Measurements from ENCODE around the gene PIK3R3. TPM values are rescaled to one million over a fixed set of nuclear protein-coding genes. Genes with fewer than 3 reads are reported as not detected.

The PIK3R3 gene
- total RNA-seq, 1 experiment from 2014 or later: 12.4 TPM

- H3K4ac ChIP-seq (ENCODE audit: low read depth, low read length): no peak within 1 kb of the TSS
- no peak within 1 kb of the TSS for H3K27ac Mint-ChIP-seq
- H3K27ac ChIP-seq (ENCODE audit: insufficient read length, low read depth, low read length): no peak within 1 kb of the TSS
- no peaks in the 10 kb centered on the region; a peak in 1 of 5 replicates for H3K9me3 Mint-ChIP-seq
- DNase-seq: no peak
- H3K79me2 ChIP-seq (ENCODE audit: insufficient read depth, low read length): no peaks in the 10 kb centered on the region
- no peaks in the 10 kb centered on the region; the same call in 1 of the 2 replicates for H3K27me3 ChIP-seq (ENCODE audit: insufficient read depth, low read length)
- H3K23me2 ChIP-seq (ENCODE audit: insufficient read length, low read depth, low read length, poor library complexity, severe bottlenecking): no peaks in the 10 kb centered on the region
- H3K4me2 ChIP-seq (ENCODE audit: insufficient read depth, insufficient read length, low read length): no peak within 1 kb of the TSS
- H2BK15ac ChIP-seq (ENCODE audit: low read depth, low read length): no peak within 1 kb of the TSS
- no peak within 1 kb of the TSS for H3T11ph ChIP-seq (ENCODE audit: low read length)
- no peak within 1 kb of the TSS for H2BK120ac ChIP-seq (ENCODE audit: low read depth, low read length, poor library complexity, severe bottlenecking)
- H3K9ac ChIP-seq (ENCODE audit: extremely low read depth, insufficient read length, low read length): no peak within 1 kb of the TSS
- no peak within 1 kb of the TSS for H3K18ac ChIP-seq (ENCODE audit: insufficient read length, low read depth, low read length)
- H2AK5ac ChIP-seq (ENCODE audit: insufficient read length, low read length): no peak within 1 kb of the TSS
- no peak within 1 kb of the TSS for H4K5ac ChIP-seq (ENCODE audit: insufficient read length, low read depth, low read length)
- no peak within 1 kb of the TSS for H2BK20ac ChIP-seq (ENCODE audit: low read depth, low read length, poor library complexity, severe bottlenecking)
- no peaks in the 10 kb centered on the region for H4K20me1 ChIP-seq (ENCODE audit: control insufficient read depth, insufficient read depth, insufficient read length)
- no peak within 1 kb of the TSS for H4K8ac ChIP-seq (replicated peaks; ENCODE audit: insufficient read length, low read depth, low read length)
- H3K27me3 Mint-ChIP-seq (ENCODE audit: low read depth): peaks cover 19% of the 10 kb centered on the region
- no peak within 1 kb of the TSS for H4K91ac ChIP-seq (ENCODE audit: insufficient read length, low read depth, low read length)
- H3K9me3 ChIP-seq (ENCODE audit: control insufficient read depth, low read depth, low read length): no peaks in the 10 kb centered on the region
- no peak for TF ChIP-seq CTCF (conservative IDR thresholded peaks at IDR 0.05)
- H2AFZ ChIP-seq (ENCODE audit: low read length): no peak within 1 kb of the TSS
- WGBS (ENCODE audit: extremely low coverage, insufficient read length, low lambda C conversion rate): no CpG with 5 or more reads among the region's 11 CpGs
- no peak within 1 kb of the TSS for H3K56ac ChIP-seq (ENCODE audit: insufficient read length, low read depth, low read length)
- H3K14ac ChIP-seq (ENCODE audit: insufficient read depth, low read length): no peak within 1 kb of the TSS
- peaks cover 6 to 11% of the 10 kb centered on the region in 2 experiments for H3K4me1 Mint-ChIP-seq
- H2BK12ac ChIP-seq (ENCODE audit: insufficient read length, low read depth, low read length): no peak within 1 kb of the TSS
- no peak within 1 kb of the TSS for H3K23ac ChIP-seq (ENCODE audit: insufficient read length, low read depth, low read length)
- no peak within 1 kb of the TSS for H3K4me3 Mint-ChIP-seq
- no peaks in the 10 kb centered on the region for H3K36me3 Mint-ChIP-seq (ENCODE audit: insufficient read depth in 1 of 3, low read depth in 3 of 3)
- peaks cover 12% of the 10 kb centered on the region; the same call in 1 of the 2 replicates for H3K4me1 ChIP-seq (ENCODE audit: insufficient read depth, low read length)
- no peak within 1 kb of the TSS for H2BK5ac ChIP-seq (ENCODE audit: insufficient read length, low read length)
- H3K79me1 ChIP-seq (ENCODE audit: insufficient read depth, low read depth, low read length, poor library complexity, severe bottlenecking): no peaks in the 10 kb centered on the region
Observed at GRCh38 chr1:46174448-46175231, 42.2 kb upstream of the PIK3R3 start, which contains the start of gene TSPAN1. Gene TSPAN1 (plus strand): TSS chr1:46175087. CDS start chr1:46181108, 6,021 bp downstream.

Data from H9 (cell line).